Lower leg skin (tissue), 3 donors: ENCODE measurements around the gene SERPINA1.

Source experiments
- POLR2A ChIP-seq, 2 donors: fragments of 450-650 bp; IDR thresholded peaks; one replicate each; pipeline ENCODE4 v1.6.1; 2016 to 2017; ENCODE audit warnings: antibody characterized with exemption in 2 of 2, mild to moderate bottlenecking in 1 of 2, moderate library complexity in 1 of 2
- TF ChIP-seq, protein P1 (sequence below), 3 donors: fragments of 450-650 bp; IDR thresholded peaks; one replicate each; pipeline ENCODE4 v1.5.1; 2016; ENCODE audit warnings: antibody characterized with exemption in 3 of 3, mild to moderate bottlenecking in 3 of 3, moderate library complexity in 2 of 3

DNA sequence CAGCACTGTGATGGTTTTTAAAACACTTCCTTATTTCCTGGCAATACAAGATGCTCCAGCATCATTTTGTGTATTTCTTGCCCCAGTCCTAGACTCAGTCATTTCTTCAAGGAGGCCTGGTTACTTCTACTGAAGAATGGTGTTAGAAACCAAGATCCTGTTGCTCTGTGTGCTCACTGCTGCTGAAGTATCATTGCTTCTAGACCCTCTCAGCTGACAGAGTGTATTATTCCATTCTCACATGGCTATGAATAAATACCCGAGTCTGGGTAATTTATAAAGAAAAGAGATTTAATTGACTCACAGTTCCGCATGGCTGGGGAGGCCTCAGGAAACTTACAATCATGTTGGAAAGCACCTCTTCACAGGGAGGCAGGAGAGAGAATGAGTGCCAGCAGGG, 50.4 kb downstream of the SERPINA1 start:
- TF ChIP-seq, protein P1, sequence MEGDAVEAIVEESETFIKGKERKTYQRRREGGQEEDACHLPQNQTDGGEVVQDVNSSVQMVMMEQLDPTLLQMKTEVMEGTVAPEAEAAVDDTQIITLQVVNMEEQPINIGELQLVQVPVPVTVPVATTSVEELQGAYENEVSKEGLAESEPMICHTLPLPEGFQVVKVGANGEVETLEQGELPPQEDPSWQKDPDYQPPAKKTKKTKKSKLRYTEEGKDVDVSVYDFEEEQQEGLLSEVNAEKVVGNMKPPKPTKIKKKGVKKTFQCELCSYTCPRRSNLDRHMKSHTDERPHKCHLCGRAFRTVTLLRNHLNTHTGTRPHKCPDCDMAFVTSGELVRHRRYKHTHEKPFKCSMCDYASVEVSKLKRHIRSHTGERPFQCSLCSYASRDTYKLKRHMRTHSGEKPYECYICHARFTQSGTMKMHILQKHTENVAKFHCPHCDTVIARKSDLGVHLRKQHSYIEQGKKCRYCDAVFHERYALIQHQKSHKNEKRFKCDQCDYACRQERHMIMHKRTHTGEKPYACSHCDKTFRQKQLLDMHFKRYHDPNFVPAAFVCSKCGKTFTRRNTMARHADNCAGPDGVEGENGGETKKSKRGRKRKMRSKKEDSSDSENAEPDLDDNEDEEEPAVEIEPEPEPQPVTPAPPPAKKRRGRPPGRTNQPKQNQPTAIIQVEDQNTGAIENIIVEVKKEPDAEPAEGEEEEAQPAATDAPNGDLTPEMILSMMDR (IDR thresholded peaks at IDR 0.05): no peak
- TF ChIP-seq POLR2A (IDR thresholded peaks at IDR 0.05): no peak
